GM04504 (cell line): ENCODE results near the gene EPS8.

Source experiments
- DNase-seq: peaks from one replicate; pipeline ENCODE4 v3.0.0-alpha.2; 2012; ENCODE audit warnings: low read depth

EPS8 gene

GRCh38 chr12:15690320-15690719 is 98.9 kb downstream of the EPS8 start:
- no peak for DNase-seq

DNA sequence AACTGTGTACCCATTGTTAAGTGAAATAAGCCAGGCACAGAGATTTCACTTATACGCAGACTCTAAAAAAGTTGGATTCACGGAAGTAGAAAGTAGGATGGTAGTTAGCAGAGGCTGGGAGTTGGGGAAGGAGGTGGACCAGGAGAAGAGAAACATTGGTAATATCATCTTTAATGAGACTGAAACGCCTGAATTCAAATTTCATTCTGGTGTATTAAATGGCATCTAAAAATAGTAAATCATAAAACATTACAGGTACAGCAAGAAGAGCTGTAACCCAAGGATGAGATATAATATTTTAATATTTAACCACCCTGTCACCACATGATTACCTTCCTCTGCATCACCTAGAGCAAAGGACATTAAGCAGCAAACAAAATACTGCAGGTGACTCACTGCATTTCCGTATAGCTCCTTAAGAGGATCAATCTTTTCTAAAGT is 99.4 kb downstream of the EPS8 start:
- no peak for DNase-seq

- DNase-seq, result no peak
Measured at GRCh38 chr12:15688838-15689625, 100.2 kb downstream of the EPS8 start.

- DNase-seq, result no peak
Measured at GRCh38 chr12:15688202-15688736, 100.9 kb downstream of the EPS8 start.

GRCh38 chr12:15687583-15687982 is 101.6 kb downstream of the EPS8 start:
- no peak for DNase-seq

DNA sequence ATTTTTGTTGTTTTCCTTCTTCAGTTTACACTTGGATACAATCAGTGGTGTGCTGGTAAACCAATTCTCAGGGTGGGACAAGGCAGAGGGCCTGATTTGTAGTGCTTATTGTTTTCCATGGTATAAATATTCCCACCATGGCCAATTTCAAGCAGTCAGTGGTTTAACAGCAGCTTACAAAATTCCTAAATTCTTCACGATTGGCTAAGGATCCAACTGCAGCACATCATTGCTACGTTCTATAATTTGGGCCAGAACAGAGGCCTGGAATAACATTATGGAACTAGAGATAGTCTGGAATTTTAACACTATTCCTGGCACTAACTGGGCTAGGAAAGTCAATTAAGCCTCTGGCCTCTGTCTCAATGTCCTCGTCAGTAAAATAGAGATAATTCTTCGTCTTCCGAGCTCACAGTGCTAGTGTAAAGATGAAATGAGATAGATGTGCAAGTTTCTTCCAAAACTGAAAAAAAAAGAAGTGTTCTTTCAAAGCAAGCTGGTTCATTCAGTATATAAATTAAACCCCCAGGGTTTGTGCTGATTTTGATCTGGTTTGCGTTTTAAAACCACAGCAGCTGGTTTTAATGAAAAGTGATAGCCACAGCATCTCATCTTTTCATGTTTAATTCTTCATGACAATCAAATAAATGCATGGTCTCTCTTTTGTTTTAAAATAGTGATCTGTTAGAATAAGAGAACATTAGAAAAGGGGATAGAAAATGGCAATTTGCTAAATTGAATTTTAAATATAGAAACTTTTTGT is 104.1 kb downstream of the EPS8 start:
- no peak for DNase-seq

DNA sequence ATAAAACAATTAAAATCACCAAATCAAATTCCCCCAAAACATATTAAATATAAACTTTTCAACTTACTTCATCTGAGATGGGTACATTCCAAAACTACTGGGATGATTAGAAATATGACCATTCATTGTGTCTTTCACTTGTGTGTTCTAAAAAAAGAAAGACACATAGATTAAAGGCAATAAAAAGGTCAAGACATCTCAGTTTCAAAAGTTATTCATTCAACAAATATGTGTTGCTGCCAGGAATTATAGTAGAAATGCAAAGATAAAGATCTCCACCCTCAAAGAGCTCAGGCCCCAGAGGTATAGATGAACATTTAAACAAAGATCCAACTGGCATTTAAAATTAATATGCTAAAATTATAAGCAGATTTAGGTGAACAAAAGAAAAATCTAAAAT is 106.4 kb downstream of the EPS8 start:
- no peak for DNase-seq

DNA sequence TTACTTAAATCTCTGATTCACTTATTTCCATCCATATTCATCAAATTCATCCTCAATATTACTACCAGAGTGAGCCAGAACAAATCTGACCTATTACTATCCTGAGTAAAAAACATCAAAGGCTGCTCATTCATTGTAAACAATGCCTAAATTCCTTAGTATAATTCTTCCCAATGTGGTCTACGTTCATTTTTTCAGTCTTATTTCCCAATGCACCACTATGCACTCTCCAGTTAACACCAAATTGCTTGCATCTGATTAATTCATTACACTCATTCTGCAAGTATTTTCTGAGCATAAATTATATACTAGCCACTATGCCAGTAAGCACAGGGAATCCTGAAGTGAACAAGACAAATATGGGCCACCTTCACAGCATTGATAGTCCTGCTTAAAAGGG is 110.0 kb downstream of the EPS8 start:
- peak; percentile 52 for DNase-seq

DNA sequence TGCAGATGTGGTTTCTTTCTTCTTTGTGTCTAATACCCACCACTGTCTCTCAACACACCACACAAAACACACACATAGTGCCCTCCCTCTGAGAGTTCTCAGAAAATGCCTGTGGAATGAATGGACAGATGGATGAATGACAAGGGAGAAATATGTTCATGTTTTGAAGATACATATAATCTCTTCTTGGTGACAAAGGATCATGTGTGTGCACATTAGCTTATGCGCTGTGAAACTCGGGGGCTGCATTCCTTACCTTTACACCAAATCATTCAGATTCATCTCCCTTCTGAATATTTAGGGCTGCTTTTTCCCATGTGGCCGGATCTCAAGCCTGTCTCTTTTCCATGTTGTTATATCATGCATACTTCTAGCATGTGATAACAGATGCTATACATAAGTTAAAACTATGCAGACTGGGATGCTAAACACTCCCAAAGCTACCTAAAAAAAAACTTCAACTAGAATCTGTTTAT is 111.4 kb downstream of the EPS8 start:
- DNase-seq, result no peak

- DNase-seq, result no peak
Measured at GRCh38 chr12:15677228-15677627, 112.0 kb downstream of the EPS8 start.

GRCh38 chr12:15672671-15673270 is 116.4 kb downstream of the EPS8 start:
- no peak for DNase-seq

GRCh38 chr12:15670756-15671155 is 118.4 kb downstream of the EPS8 start:
- no peak for DNase-seq

GRCh38 chr12:15669256-15669948 is 119.8 kb downstream of the EPS8 start:
- no peak for DNase-seq

GRCh38 chr12:15664491-15664890 is 124.7 kb downstream of the EPS8 start:
- DNase-seq, result no peak

DNA sequence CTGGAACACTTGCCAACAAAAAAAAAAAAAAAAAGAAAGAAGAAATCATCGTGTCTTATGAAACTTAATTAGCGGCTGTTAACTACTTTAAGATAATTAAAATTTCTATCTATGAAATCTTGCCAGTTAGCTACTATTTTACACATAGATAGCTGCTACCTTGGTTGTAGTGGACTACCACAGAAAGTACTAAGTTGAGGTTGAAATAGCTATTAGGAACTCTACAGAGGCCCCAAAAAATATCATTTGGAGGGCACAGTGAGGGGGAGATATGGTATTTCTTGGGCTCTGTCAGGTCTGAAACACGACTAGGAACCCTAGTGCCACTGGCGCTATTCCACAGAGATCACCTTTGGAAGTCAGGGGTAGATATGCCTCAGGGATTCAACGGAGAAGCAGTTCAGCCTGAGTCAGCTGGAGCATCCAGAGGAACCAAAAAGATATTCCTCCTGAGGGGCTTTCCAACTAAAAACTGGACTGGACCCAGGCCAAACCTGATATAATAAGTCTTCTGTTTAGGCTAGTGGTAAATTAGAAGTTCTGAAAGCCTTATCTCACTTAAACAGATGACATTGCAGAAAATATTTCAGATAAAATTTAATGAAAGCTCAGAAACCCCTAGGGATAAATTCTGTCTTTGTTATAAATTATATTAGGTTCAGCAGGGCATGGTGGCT is 126.1 kb downstream of the EPS8 start:
- DNase-seq, result no peak

- peak; percentile 72 for DNase-seq
Measured at GRCh38 chr12:15662303-15662980, 126.7 kb downstream of the EPS8 start.

GRCh38 chr12:15651371-15651770 is 137.8 kb downstream of the EPS8 start:
- DNase-seq, result no peak

DNA sequence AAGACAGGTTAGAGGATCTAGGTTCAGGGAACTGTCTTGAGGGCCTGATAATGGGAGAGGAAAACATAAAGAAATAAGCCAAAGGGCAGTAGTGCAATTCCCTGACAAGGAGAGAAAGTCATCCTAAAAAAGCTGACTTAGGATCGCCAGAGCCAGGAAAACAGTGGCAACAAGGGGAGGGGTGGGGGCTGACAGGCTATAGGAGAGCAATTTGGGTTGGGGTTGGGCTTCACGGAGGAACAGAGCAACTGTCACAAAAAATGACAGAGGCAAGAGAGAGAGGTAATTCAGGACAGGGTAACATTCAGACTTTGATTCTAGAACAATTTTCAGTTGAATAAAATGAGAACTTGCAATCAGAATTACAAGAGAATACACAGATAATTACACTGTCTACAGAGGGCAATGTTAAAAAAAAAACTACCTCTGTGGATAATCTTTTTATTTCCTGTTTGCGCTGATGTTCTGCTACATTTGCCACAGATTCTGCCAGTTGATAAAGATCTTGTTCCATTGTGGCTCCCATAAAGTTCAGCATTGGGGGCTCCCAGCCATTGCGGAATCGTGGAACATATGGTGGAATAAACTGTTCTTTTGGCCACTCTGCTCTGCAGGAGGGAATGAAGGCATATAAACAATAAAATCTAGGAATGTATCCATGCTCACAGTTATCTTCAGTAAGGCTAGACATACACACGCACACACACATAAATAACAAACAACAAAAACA is 138.6 kb downstream of the EPS8 start:
- no peak for DNase-seq

- DNase-seq, result no peak
Measured at GRCh38 chr12:15649347-15649746, 139.8 kb downstream of the EPS8 start.

DNA sequence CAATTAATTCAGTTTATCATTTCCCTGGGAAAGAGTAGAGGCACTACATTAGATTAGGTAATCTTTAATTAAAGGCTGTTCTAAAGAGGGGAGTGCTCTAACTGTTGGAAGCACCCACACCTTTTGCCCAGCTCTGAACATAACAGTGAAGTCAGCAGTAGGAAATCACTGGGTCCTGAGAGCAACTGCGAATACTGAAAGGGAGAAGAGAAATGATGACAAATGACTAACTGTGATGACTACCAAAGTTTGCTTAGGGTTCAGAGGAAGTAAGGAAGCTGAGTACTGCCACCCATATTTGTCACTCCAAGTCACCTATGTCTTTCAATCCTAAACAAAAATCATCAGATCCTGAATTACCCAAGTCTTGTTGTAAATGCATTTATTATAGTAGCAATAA is 140.6 kb downstream of the EPS8 start:
- no peak for DNase-seq
